Activated CD8-positive, alpha-beta memory T cell treated with anti-CD3 and anti-CD28 coated beads, Interleukin-2, amount 50 U/mL, for 24 hours (primary cell): ENCODE data around the gene ABCG4.
A peak's percentile ranks its signal among the peaks of the same experiment; 100 is the strongest.
"Not testable (repeated sequence)": the region's sequence is repeated elsewhere in the genome, so short reads cannot be mapped to it uniquely, and the experiment has no call there.

Source experiments
- DNase-seq: peaks from one replicate; pipeline ENCODE4 v3.0.0-alpha.2; 2020; ENCODE audit errors: extremely low read depth

Gene ABCG4

DNA sequence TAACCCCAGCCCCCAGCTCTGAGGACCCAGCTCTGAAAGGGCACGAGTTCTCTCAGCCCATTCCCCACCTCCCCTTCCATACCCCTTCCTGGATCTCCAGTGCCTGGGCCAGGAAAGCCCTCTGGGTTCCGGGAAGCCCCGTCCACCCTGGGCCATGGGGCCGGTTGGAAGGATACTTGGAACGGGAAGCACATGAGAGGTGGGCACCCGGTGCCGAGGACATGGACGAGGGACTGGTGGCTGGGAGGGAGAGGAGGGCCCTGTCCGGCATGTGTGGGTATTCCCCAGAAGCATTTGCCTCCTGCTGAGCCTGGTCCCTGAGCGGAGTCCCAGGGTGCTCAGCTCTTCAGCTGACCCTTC lies 32.6 kb upstream of the ABCG4 start:
- no peak for DNase-seq

DNA sequence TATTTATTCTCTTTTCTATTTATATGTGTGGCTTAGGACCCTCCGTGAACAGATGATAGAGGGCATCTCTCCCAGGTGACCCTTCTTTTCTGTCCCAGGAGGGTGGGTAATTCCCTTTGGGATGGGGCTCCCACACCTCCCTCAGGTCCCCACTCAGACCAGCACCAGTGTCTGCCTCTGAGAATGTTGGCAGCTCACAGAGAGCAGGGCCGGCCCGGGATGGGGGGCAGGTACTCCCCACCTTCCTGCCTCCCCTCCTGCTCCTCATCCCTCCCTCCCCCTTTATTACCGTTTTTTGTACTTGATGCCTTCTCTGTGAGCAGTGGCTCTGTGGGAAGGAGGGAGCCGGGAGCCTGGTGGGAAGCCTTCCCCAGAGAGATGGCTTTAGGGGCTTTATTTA lies 32.3 kb upstream of the ABCG4 start:
- DNase-seq, result no peak

DNA sequence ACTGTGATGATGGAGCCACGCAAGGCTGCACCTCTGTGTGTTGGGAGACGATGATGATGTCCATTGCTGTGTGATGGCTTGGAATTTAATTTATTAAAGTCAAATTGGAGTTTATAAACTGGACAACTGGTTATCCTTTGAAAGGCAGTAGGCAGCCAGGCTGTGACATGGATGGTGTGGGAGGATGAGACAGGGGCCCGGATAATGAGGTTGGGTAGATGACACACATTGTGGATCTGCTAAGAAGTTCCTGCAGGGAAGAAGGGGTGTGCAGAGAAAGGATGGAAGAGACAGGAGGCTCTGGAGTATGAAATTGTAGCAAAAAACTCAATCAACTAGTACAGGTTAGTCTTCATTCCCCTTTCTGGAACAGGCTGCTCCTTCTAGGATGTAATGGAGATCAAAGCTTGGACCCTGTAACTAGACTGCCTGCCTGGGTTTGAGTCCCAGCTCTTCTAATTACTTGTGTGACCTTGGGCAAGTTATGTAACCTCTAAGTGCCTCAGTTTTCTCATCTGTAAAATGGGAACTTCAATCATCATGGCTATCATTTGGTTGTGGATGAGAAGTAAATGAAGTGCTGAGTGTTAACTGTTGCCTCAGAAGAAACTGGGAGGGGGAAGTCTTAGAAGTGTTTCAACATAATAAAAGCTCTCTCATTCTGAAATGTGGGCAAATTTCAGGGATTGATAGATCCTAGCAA lies 31.7 kb upstream of the ABCG4 start:
- DNase-seq, result no peak

DNA sequence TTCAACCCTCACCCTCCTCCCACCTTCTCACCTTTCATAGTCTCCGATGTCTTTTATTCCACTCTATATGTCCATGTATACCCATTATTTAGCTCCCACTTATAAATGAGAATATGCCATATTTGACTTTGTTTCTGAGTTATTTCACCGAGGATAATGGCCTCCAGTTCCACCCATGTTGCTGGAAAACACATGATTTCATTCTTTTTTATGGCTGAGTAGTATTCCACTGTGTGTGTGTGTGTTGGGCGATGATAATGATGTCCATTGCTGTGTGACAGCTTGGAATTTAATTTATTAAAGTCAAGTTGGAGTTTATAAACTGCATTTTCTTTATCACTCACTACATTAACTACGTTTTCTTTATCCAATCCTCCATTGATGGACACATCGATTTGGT lies 30.6 kb upstream of the ABCG4 start:
- no peak for DNase-seq

DNA sequence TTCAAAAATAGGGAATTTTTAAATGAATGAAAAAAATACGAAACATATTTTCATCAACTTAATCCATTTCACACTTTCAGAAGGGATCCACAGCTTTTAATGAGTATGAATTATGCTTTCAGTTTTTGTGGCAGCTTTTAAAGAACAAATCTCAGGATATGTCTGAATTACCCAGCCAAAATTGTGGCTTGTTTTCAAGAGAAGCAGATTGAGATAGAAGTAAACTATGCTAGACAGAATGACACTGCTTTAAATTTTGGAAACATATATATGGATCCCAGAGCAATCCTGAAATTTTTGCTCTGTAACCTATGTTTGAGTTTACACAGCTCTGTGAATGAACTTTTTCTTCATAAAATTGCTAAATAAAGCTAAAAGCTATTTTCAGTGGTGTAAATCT lies 29.9 kb upstream of the ABCG4 start:
- DNase-seq, result no peak

DNA sequence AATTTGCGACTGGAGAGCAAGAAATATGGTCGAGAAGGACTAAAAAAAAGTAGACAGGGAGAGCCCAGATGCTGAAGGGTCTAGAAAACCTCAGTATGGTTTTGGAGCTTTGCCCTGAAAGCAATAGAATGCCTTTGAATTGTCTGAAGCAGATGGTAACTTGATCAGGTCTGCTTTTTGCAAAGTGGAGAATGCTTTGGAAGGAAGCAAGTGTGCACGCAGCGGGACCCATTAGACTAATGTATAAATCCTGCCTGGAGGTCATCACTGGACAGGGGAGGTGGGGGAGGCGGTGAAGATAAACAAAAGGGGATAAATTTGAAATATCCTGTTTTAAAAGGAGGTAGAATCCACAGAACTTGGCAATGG lies 28.2 kb upstream of the ABCG4 start:
- DNase-seq, result no peak

DNA sequence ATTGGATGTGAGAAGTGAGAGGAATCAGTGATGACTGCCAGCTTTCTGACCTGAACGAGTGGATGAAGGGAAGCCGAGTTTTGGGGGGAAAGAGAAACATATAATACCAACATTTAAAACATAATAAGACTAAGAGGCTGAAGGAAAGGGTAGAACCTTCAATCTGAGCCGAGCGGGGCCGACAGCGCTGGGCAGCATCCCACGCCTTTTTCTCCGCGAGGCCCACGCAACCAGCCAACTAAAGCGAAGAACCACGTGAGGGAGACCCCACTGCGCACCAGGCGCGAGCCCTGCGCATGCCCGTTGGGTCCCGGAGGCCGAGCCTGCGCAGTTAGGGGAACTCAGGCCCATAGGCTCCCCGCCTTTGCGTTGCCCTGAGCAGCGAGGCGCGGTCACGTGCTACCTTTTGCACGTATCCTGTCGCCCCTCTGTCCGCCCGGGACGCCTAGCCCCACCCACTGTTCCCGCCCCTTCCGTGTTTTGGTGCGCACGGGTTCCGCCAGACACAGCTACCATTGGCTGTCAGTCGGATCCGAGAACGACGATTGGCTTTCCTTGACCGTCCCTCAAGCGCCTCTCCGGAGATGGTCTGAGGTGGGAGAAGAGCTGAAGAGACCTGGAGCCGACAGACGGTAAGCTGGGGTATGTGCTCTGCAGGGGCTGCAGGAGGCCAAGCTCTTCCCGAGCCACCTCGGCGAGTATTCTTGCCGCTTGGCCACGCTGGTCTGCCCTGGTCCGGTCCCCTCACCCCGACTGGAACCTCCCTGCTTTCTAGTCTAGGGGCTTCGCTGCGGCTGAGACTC lies 27.6 kb upstream of the ABCG4 start, which contains the start of gene HINFP:
Gene HINFP (plus strand): TSS at position 573 of the 803 bp plus-strand sequence. CDS start 5,365 bp downstream, outside the sequence.
- DNase-seq, result peak; percentile 100

DNA sequence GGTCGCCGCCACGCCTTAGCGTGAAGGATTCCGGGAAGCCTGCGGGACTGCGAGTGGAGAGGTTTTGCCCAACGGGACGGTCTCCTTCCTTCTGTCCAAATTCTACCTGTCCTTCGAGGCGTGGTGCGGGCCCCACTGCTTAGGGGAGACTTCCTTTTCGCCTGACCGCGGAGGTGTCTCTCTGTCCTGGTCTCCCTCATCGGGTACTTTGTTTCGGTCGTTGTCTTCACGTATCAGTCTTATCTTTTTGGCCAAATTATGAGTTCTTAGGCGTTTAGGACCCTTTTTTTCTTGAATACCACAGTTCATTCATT lies 27.1 kb upstream of the ABCG4 start:
- no peak for DNase-seq

DNA sequence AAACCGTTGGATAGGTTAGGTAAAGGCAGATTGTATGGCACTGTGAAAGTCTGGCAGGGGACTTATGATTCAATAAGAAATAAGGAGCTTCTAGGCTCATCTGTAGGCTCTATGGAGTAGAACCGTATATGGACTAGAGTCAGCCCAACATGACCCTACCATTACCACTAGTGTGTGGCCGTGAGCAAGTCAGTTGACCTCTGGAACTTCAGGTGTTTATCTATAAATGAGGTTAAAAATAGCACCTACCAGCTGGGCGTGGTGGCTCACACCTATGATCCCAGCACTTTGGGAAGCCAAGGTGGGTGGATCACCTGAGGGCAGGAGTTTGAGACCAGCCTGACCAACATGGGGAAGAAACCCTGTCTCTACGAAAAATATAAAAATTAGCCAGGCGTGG lies 23.0 kb upstream of the ABCG4 start:
- no peak for DNase-seq

DNA sequence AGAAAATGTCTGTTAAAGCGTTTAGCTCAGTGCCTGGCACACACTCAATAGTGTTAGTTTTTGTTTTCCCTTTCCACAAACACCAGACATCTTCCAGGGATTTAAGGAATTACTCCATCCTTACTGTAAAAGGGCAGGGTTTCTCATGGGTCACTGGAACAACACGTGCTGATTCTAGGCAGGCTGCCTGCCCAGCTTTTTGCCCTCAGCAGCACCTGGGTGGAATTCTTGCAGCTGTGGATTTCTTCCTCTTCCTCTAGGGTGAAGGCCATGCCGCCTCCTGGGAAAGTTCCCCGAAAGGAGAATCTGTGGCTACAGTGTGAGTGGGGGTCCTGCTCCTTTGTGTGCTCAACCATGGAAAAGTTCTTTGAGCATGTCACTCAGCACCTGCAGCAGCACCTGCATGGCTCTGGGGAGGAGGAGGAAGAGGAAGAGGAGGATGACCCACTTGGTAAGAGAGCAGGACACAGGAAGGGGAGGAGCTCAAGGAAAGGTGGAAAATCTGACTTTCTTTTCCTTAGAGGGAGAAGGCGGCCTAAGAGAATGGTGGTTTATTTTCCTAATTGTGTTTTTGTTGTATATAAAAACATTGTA lies 22.1 kb upstream of the ABCG4 start:
- no peak for DNase-seq

DNA sequence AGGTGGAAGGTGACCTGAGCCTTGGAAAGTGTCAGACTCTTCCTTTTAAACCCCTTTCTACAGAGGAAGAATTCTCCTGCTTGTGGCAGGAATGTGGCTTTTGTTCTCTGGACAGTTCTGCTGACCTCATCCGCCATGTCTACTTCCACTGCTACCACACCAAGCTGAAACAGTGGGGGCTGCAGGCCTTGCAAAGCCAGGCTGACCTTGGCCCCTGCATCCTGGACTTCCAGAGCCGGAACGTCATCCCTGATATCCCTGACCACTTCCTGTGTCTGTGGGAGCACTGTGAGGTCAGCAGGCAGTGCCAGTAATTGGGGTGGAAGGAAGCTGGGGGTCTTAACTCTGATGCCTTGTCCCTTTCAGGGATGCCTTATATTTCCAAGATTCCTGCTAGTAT lies 18.2 kb upstream of the ABCG4 start:
- DNase-seq, result no peak

DNA sequence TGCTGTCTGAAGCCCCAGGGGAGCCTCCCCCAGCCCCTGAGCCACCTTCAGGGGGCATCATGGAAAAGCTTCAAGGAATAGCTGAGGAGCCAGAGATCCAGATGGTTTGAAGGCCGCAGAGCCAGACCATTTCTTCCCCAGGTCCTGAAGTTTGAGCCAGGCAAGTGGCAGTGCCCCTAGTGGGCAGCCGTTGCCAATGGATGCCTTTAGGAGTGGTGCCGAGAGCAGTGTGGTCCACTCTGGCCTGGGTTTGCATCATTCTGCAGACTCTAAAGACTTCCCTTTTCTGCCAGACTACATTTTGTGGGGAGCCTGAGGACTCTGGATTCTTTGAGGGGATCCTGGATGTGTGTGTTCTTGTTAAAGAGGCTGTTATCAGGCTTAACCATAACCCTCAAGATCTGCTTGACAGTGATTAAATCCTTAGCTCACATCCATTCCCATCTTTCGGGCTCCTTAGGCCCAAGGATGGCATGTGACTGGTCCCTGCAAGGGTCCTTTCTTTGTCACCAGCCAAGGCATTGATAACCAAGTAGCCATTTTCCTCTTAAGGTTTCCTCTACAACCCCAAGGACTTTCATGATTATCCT lies 14.4 kb upstream of the ABCG4 start:
- DNase-seq, result no peak

DNA sequence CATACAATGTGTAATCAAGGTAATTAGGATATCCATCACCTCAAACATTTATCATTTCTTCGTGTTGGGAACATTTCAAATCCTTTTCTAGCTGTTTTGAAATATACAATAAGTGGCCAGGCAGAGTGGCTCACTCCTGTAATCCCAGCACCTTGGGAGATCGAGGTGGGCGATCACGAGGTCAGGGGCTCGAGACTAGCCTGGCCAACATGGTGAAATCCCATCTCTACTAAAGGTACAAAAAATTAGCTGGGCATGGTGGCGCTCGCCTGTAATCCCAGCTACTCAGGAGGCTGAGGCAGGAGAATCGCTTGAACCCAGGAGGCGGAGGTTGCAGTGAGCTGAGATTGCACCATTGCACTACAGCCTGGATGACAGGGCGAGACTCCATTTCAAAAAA lies 9.6 kb upstream of the ABCG4 start:
- not testable (repeated sequence) for DNase-seq

DNA sequence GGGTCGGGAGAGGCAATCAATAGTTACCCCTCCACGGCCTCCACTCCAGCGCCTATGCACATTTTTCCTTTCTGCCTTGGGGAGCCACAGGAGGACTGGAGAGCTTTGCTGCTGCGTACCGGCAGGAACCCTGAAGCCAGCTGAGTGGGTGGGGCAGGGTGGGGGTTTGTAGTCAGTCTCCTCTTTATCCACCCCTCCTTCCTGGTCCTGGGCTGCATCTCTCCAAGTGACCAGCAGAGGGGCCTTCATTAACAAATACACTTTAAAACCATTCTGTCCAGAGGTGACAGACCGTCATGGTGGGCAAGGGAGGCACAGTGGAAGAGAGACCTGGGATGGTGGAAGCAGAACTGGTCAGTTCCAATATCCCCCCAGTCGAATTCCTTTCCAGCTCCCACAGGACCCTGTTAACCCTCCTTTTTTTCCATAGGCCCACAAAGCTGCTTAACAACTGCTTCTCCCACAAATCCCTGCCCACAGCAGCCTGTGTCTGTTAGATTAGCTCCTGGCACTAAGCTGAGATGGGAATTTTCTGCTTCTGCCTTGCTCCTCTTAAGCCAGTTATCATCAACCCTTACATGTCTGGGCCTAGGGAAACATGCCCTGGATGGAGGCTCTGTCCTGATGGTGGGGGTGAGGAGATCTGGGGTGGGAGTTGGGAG lies 3.9 kb upstream of the ABCG4 start:
- DNase-seq, result no peak

DNA sequence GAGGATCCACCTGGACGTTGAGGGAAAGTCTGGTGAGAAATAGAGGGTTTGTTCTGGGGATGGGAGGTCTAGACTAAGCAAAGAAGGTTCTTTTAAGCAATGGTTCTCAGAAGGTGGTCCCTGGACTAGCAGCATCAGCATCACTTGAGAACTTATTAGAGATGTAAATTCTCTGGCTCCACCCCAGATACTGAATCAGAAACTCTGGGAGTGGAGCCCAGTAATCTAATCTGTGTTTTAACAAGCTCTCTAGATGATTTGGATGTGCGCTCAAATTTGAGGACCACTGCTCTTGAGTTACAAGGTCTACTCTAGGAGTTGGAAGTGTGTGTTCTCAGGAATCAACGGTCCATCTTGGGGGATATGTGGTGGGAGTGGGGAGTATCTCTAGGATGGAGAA lies 3.3 kb upstream of the ABCG4 start:
- no peak for DNase-seq

DNA sequence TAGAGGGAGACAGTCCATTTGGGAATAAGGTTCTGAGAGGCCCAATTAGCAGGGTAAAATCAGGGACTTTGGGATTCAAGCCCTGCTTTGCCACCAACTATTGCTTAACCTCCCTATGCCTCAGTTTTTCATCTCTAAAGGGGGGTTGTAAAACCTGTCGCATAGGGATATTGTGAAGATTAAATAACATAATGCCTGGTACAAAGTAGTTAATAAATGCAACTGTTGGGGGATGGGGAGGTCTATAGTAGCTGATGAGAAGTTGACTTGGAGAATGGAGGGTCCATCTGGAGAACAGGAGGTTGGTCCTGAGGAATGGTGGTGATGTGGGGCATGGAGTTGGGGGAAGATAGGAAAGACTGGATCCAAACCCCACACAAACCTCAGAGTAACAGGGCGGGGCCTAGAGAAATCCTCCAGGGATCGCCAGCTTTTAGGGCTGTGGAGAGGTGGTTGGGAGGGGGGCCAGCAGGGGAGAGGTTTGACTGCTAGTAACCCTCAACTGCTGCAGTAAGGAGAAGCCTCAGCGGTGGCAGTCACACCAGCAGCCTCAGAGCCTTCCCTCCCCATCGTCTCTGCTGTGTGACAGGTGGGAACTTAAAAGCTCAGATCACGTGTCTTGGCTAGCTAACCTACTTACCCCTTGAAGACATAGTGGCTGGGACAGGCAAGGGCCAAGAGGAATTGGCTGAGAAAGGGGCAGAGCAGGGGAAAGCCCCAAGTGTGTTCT lies 1.1 kb upstream of the ABCG4 start:
- DNase-seq, result no peak

DNA sequence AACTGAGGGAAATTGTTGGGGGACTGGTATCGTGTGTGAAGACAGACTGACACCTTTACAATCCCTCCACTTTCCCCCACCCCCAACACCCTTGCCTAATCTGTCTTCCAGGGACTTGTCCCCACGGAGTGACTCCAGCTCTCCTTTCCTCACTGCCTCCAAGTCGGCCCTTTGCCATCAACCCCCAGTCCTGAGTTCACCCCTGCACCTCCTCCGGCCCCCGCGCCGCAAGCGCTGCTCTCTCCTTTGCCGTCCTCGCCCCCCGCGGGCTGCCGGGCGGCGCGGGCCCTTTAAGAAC lies 183 bp upstream of the ABCG4 start:
- no peak for DNase-seq

DNA sequence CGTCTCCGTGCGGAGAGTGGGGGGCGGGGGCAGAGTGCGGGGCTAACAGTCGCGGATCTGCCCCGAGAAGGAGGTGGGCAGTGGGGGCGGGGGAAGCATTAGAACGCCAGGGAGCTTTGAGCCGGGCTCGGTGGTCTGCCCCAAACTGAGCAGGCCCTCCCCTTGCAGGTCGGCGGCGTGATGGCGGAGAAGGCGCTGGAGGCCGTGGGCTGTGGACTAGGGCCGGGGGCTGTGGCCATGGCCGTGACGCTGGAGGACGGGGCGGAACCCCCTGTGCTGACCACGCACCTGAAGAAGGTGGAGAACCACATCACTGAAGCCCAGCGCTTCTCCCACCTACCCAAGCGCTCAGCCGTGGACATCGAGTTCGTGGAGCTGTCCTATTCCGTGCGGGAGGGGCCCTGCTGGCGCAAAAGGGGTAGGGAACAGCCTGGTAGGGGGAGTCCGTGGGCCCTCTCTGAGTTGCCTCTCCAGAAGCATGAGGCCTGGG lies 979 bp downstream of the ABCG4 start:
- no peak for DNase-seq

DNA sequence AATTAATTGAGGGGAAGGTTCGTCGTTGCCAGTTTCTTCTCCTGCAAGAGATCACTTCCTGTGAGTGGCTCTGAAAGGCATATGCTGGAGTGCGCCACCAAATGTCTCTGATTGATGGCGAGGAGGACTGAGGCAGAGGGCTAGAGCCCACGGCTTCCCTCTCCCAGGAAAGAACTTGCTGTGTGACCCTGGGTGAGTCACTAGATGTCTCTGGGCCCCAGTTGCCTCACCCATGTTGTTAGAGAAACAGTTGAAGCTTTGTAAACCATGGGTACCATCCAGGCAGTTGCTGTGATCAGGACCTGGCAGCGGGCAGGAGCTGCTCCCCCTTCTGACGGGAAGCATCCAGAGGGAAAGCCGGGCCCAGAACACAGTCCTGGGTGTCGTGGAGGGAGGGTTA lies 3.2 kb downstream of the ABCG4 start:
- DNase-seq, result no peak

DNA sequence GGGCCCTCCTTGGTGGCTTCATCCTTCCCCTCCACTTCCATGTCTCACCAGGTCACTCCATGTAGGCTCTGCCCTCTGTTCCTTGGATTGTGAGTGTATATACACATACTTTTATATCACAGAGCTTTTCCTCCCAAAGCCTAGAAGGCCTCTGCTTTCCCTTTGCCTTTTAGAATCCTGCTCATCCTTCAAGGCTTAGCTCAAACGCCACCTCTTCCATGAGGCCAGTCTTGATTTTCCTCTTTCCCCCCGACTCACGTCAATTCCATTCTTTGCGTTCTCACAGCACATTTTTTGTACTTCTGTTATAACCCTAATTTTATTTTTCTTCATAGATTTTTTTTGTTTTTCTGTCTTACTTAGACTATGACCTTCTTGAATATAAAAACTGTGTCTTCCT lies 3.8 kb downstream of the ABCG4 start:
- DNase-seq, result no peak

DNA sequence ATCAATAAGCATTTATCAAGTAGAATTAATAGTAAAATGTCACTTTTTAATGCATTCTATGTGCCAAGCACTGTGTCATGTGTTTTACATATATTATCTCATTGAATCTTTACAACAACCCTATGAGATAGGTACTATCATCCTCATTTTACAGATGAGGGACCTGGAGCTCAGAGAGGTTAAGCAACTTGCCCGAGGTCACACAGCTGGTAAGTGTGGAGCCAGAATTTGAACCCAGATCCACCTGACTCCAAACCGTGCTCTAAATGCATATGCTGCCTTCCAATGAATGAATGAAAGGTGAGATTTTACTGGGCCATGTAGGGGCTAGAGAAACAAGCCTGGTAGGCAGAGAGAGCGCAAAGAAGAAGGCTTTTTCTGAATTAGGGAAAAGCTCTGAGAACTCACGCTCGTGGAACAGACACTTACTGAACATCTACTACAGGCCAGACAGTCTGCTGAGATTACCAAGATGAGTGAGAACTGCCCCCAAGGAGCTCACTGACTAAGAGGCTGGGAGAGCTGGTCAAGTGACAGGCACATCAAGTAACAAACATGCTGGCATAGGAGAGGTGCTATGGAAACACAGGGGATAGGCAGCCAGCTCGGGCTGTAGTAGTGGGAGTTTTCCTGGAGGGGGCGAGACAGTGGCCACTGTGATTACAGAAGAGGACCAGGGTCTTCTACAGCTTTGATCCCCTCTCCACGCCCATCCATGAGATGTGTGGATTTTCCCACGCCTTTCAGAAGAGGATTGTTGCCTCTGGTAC lies 4.4 kb downstream of the ABCG4 start:
- no peak for DNase-seq
